ENCODE data around the gene SKAP1.

GRCh38 chr17:48175692-48176470, 254.1 kb downstream of the SKAP1 start:
- no peak for TF ChIP-seq SIN3A (IDR thresholded peaks at IDR 0.05; ENCODE audit: borderline replicate concordance, low read depth, low read length)
- TF ChIP-seq CTCF (IDR thresholded peaks at IDR 0.05), result no peak
- no peak for TF ChIP-seq EP300 (IDR thresholded peaks at IDR 0.05; ENCODE audit: borderline replicate concordance in 1 of 2, low read depth in 1 of 2, low read length in 1 of 2)
- no peak for TF ChIP-seq POLR2AphosphoS5 (IDR thresholded peaks at IDR 0.05; ENCODE audit: low read depth, low read length)
- no peak for TF ChIP-seq SMC3 (IDR thresholded peaks at IDR 0.05; ENCODE audit: low read depth, low read length)
- TF ChIP-seq FOXM1 (IDR thresholded peaks at IDR 0.05; ENCODE audit: low read depth), result no peak
- TF ChIP-seq TCF12 (IDR thresholded peaks at IDR 0.05), result no peak
- TF ChIP-seq GABPA (IDR thresholded peaks at IDR 0.05; ENCODE audit: low read depth), result no peak

Measured in SK-N-SH (cell line).